ENCODE measurements around the gene ABL1.
A peak's percentile ranks its signal among the peaks of the same experiment; 100 is the strongest.

Gene ABL1

GRCh38 chr9:130869250-130869649 lies 34.2 kb downstream of the ABL1 start:
- H3K27ac ChIP-seq, result no peak overlapping the region
- TF ChIP-seq ZFX (IDR thresholded peaks at IDR 0.05) (no peak), CTCF (conservative IDR thresholded peaks at IDR 0.05) (no peak)

- no peak overlapping the region for H3K27ac ChIP-seq
- no peak for TF ChIP-seq CTCF (conservative IDR thresholded peaks at IDR 0.05)
- no peak for TF ChIP-seq ZFX (IDR thresholded peaks at IDR 0.05)
Measured at GRCh38 chr9:130870491-130871381, 35.7 kb downstream of the ABL1 start.

GRCh38 chr9:130871395-130872062 lies 36.5 kb downstream of the ABL1 start:
- peak overlapping the region; percentile 90 for H3K27ac ChIP-seq
- TF ChIP-seq ZFX (IDR thresholded peaks at IDR 0.05) (no peak), CTCF (conservative IDR thresholded peaks at IDR 0.05) (no peak)

- peak overlapping the region; percentile 90 for H3K27ac ChIP-seq
- TF ChIP-seq CTCF (conservative IDR thresholded peaks at IDR 0.05) (no peak), ZFX (IDR thresholded peaks at IDR 0.05) (no peak)
Measured at GRCh38 chr9:130872093-130872492, 37.0 kb downstream of the ABL1 start.

- TF ChIP-seq CTCF (conservative IDR thresholded peaks at IDR 0.05) (no peak), ZFX (IDR thresholded peaks at IDR 0.05) (no peak)
- H3K27ac ChIP-seq, result peak overlapping the region; percentile 90
Measured at GRCh38 chr9:130872508-130872907, 37.5 kb downstream of the ABL1 start.

GRCh38 chr9:130872912-130873503 lies 38.0 kb downstream of the ABL1 start:
- peak overlapping the region; percentile 90 for H3K27ac ChIP-seq
- TF ChIP-seq CTCF (conservative IDR thresholded peaks at IDR 0.05) (no peak), ZFX (IDR thresholded peaks at IDR 0.05) (no peak)

GRCh38 chr9:130873966-130874365 lies 38.9 kb downstream of the ABL1 start:
- peak overlapping the region; percentile 90 for H3K27ac ChIP-seq
- TF ChIP-seq ZFX (IDR thresholded peaks at IDR 0.05) (no peak), CTCF (conservative IDR thresholded peaks at IDR 0.05) (no peak)

All from C4-2B (cell line).